Body of pancreas (tissue), 4 donors: ENCODE measurements around the gene DEFB132.

Experiments
- CTCF ChIP-seq, 7 experiments: fragments of 450-650 bp in 4 of 7; fragments of 200-600 bp in 3 of 7; sonication (generic) in 3 of 7; IDR thresholded peaks; one replicate each; pipeline ENCODE4 v1.5.1; 2016 to 2019; ENCODE audit warnings: antibody characterized with exemption in 7 of 7
- POLR2A ChIP-seq, 3 donors: fragments of 450-650 bp; IDR thresholded peaks; one replicate each; pipeline ENCODE4 v1.6.1; 2016; ENCODE audit warnings: antibody characterized with exemption in 3 of 3, mild to moderate bottlenecking in 2 of 3

- TF ChIP-seq CTCF (IDR thresholded peaks at IDR 0.05) (no peak), POLR2A (IDR thresholded peaks at IDR 0.05) (no peak)
Measured at GRCh38 chr20:273884-274283, 16.4 kb downstream of the DEFB132 start.
